Tibial nerve (tissue), 4 donors: ENCODE results near the gene COX4I2. TPM values are rescaled to one million over a fixed set of nuclear protein-coding genes. Genes with fewer than 3 reads are reported as not detected.
"Not testable (repeated sequence)": the region's sequence is repeated elsewhere in the genome, so short reads cannot be mapped to it uniquely, and the experiment has no call there.

ENCODE experiments used
- DNase-seq, 2 donors: peaks; one replicate each; pipeline ENCODE4 v3.0.0-alpha.2; 2019; ENCODE audit warnings: low spot score in 2 of 2
- H3K27ac ChIP-seq, 4 donors: fragments of 200-600 bp; sonication (generic) in 3 of 4; one replicate each; pipeline ENCODE4 v1.5.1; 2017 to 2019; ENCODE audit warnings: mild to moderate bottlenecking in 1 of 4
- H3K27me3 ChIP-seq, 2 donors: fragments of 200-600 bp; sonication (generic) in 1 of 2; one replicate each; pipeline versions ENCODE4 v1.5.1 to v1.6.0; 2017 to 2019
- H3K36me3 ChIP-seq, 3 donors: fragments of 200-600 bp; sonication (generic); one replicate each; pipeline ENCODE4 v1.5.1; 2018 to 2019
- H3K4me1 ChIP-seq, 4 donors: fragments of 200-600 bp; sonication (generic) in 3 of 4; one replicate each; pipeline ENCODE4 v1.5.1; 2017 to 2019
- H3K4me3 ChIP-seq, 4 donors: fragments of 200-600 bp; sonication (generic) in 3 of 4; one replicate each; pipeline ENCODE4 v1.5.1; 2017 to 2019; ENCODE audit warnings: mild to moderate bottlenecking in 1 of 4, moderate library complexity in 1 of 4
- H3K9me3 ChIP-seq, 4 donors: fragments of 200-600 bp; sonication (generic) in 3 of 4; one replicate each; pipeline ENCODE4 v1.5.1; 2017 to 2019
- EP300 ChIP-seq, 2 donors: sonication (generic); formaldehyde crosslinking; IDR thresholded peaks; one replicate each; pipeline ENCODE4 v1.6.1; 2017; ENCODE audit warnings: antibody characterized with exemption in 2 of 2, mild to moderate bottlenecking in 1 of 2
- POLR2A ChIP-seq, 2 donors: fragments of 450-650 bp; IDR thresholded peaks; one replicate each; pipeline ENCODE4 v1.6.1; 2017; ENCODE audit warnings: antibody characterized with exemption in 2 of 2, mild to moderate bottlenecking in 2 of 2, moderate library complexity in 2 of 2
- WGBS, 2 donors: methylation state at CpG; one replicate each; pipeline ENCODE4 v1.1.5; 2018; 5-methylcytosine and 5-hydroxymethylcytosine counted together
- total RNA-seq, 4 donors: library from RNA; depleted of rRNA; stranded (reverse); fragments of >200 nt; gene quantifications; one replicate each; pipeline ENCODE4 v1.1.0, GENCODE V29; 2016
- TF ChIP-seq, protein P1 (sequence below), 5 experiments: fragments of 200-600 bp in 3 of 5; fragments of 450-650 bp in 2 of 5; sonication (generic) in 3 of 5; IDR thresholded peaks; one replicate each; pipeline ENCODE4 v1.5.1; 2016 to 2019; ENCODE audit warnings: antibody characterized with exemption in 5 of 5, mild to moderate bottlenecking in 3 of 5, moderate library complexity in 2 of 5

Gene COX4I2
- total RNA-seq, 4 donors from 2014 or later: 1.6 to 8.2 (median 4.2) TPM; not detected in 1

DNA sequence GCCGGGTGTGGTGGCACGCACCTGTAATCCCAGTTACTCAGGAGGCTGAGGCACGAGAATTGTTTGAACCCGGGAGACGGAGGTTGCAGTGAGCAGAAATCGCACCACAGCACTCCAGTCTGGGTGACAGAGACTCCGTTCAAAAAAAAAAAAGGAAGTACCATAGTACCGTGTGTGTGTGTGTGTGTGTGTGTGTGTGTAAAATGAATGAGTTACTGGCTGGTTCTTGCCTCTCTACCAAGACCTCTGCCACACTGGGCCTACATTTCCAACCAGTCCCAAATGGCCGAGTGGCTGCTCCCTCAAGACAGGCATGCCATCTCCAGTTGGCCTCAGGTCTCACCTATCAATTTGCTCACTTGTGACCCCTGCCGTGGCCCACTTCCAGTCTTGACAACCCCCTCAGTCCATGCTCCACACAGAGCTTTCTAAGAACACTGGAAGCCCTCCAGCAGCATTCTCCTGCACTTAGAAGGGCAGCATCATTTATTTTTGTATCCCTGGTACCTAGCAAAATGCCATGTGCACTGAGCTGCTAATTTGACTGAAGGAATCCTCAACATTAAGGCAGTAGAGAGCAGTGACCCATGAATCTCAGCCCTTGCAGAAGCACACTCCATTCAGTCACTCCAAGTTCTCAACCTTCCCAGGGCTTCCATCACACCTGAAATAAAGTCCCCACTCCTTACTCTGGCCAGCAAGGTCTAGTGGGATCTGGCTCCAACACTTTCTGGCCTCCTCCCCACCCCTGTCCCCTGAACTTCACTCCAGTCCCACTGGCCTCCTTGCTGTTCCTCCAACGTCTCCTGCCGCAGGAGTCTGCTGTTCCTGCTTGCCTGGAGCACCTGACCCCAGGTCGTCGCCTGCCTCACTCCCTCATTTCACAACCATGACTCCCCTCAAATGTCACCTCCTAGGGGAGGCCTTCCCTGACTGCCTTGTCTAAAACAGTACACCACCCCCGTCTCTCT is 29.9 kb downstream of the COX4I2 start:
- TF ChIP-seq POLR2A (IDR thresholded peaks at IDR 0.05): no peak
- no peak for TF ChIP-seq EP300 (IDR thresholded peaks at IDR 0.05)
- TF ChIP-seq, protein P1, sequence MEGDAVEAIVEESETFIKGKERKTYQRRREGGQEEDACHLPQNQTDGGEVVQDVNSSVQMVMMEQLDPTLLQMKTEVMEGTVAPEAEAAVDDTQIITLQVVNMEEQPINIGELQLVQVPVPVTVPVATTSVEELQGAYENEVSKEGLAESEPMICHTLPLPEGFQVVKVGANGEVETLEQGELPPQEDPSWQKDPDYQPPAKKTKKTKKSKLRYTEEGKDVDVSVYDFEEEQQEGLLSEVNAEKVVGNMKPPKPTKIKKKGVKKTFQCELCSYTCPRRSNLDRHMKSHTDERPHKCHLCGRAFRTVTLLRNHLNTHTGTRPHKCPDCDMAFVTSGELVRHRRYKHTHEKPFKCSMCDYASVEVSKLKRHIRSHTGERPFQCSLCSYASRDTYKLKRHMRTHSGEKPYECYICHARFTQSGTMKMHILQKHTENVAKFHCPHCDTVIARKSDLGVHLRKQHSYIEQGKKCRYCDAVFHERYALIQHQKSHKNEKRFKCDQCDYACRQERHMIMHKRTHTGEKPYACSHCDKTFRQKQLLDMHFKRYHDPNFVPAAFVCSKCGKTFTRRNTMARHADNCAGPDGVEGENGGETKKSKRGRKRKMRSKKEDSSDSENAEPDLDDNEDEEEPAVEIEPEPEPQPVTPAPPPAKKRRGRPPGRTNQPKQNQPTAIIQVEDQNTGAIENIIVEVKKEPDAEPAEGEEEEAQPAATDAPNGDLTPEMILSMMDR (IDR thresholded peaks at IDR 0.05): no peak
- Histone ChIP-seq H3K9me3 (no peaks in the 10 kb centered on the region), H3K27ac (peak overlapping the region; percentile 89 to 99 (median 98)), H3K4me1 (peaks cover 12 to 96% (median 86%) of the 10 kb centered on the region in 4 donors), H3K36me3 (peaks cover 0 to 18% (median 5%) of the 10 kb centered on the region in 3 donors), H3K4me3 (no peak overlapping the region), H3K27me3 (no peaks in the 10 kb centered on the region)
- WGBS, 2 donors: 76 to 82% methylated on average over 15 of the region's 15 CpGs
- DNase-seq: no peak

DNA sequence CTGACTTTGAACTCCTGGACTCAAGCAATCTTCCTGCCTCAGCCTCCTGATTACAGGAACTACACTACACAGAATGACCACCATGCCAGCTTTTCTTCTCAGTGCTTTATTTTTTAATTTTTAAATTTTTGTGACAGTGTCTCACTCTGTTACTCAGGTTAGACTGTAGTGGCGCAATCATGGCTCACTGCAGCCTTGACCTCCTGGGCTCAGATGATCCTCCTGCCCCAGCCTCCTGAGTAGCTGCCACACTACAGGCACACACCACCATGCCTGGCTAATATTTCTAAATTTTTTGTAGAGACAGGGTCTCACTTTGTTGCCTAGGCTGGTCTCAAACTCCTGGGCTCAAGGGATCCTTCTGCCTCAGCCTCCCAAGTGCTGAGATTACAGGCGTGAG is 31.2 kb downstream of the COX4I2 start:
- WGBS, 2 donors: 94 to 98% methylated on average over 2 of the region's 2 CpGs
- not testable (repeated sequence) for H3K27me3 ChIP-seq, H3K4me3 ChIP-seq, DNase-seq, H3K9me3 ChIP-seq
- peaks cover 12 to 100% (median 90%) of the 10 kb centered on the region in 4 donors for H3K4me1 ChIP-seq
- H3K36me3 ChIP-seq: peaks cover 0 to 18% (median 5%) of the 10 kb centered on the region in 3 donors
- H3K27ac ChIP-seq: peak overlapping the region; percentile 89 to 99 (median 98)

DNA sequence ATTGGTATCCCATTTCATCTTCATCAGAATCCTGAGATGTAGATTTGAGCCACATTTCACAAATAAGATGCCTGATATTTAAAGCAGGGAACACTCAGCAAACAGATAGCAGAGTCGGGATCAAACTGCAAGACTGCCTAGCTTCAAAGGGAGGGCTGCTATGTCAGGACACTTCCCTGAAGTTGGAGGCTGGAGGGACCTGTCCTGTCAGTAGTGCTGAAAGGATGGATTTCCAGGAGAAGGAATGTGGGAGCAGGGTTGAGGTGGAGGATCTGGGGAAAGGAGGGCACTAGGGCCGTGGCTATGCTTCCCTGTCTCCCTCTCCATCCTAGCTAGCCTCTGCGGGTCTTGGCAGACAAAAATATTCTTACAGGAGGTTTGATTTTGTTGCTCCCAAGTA is 32.2 kb downstream of the COX4I2 start:
- 49 to 61% methylated on average over 3 of the region's 3 CpGs for WGBS, 2 donors
- no peak overlapping the region for H3K4me3 ChIP-seq
- peaks cover 13 to 100% (median 91%) of the 10 kb centered on the region in 4 donors for H3K4me1 ChIP-seq
- H3K9me3 ChIP-seq: no peaks in the 10 kb centered on the region
- H3K27me3 ChIP-seq: no peaks in the 10 kb centered on the region
- H3K27ac ChIP-seq: peak overlapping the region; percentile 89 to 99 (median 98)
- DNase-seq: no peak
- no peak for TF ChIP-seq POLR2A (IDR thresholded peaks at IDR 0.05)
- peaks cover 0 to 15% (median 5%) of the 10 kb centered on the region in 3 donors for H3K36me3 ChIP-seq

DNA sequence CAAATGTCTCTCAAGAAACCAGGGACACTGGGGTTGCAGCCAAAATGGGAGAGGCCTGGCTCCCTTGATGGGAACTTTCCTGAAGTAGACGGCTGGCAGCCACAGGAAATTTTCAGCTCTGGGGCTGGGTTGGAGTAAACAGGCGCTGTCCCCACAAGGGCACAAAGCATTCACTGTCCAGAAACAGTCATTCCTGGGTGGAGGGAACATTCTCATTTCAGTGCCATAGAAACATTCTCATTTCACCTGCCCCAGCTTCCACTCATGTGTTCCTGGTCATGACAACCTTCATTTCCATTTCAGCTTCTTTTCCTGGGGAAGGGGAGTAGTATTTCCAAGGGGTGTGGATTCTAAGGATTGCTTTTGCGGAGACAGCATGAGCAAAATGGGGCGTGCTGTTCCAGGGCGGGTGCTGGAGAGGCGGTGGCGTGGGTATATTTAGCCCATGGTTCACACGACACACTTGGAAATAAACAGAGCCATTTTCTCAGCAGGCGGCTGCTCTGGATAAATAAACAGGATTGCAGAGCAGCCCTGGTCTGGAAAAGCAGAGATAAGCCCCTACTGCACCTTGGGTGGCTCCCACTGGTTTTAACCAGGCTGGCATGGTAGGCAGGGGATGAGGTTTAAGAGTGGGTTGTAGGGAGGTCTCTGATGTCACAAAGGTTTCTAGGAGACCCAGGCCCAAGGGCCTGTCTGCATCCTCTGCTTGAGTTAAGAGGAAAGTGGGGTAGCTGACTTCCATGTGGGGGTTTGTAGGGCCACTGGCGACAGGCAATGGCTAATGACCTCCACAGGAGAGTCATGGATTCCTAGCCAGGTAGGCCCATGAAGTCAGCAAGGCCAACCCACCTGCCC is 32.9 kb downstream of the COX4I2 start:
- Histone ChIP-seq H3K27ac (peak overlapping the region; percentile 89 to 99 (median 98)), H3K9me3 (no peaks in the 10 kb centered on the region), H3K4me3 (no peak overlapping the region), H3K4me1 (peaks cover 18 to 100% (median 91%) of the 10 kb centered on the region in 4 donors), H3K36me3 (peaks cover 0 to 8% (median 0%) of the 10 kb centered on the region in 3 donors), H3K27me3 (no peaks in the 10 kb centered on the region)
- peak; percentile 91 for TF ChIP-seq EP300 (IDR thresholded peaks at IDR 0.05)
- TF ChIP-seq POLR2A (IDR thresholded peaks at IDR 0.05): peak in 1 of 2 donors; percentile 41
- TF ChIP-seq, protein P1 (IDR thresholded peaks at IDR 0.05): no peak
- WGBS, 2 donors: 24 to 32% methylated on average over 10 of the region's 10 CpGs
- peak; percentile 44 to 62 for DNase-seq

DNA sequence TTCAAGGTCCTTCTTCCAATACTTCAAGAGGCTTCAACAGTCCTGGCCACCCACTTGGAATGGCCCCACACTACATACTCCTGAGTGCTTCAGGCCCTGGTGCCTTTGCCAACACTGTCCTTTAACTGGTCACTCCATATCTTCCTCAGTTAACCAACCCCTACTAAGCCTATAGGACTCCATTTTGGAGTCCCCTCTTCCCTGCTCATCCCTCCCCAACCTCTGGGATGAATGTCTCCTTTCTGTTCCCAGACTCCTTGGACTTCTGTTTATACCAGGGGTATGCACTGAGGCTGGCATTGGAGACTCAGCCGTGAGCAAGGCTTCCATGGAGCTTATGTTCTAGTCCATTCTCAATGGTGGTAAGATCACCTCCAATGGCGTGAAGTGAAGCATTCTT is 33.6 kb downstream of the COX4I2 start:
- WGBS, 2 donors: 90 to 100% methylated on average over 2 of the region's 2 CpGs
- TF ChIP-seq EP300 (IDR thresholded peaks at IDR 0.05): no peak
- TF ChIP-seq POLR2A (IDR thresholded peaks at IDR 0.05): no peak
- TF ChIP-seq, protein P1 (IDR thresholded peaks at IDR 0.05): no peak
- no peaks in the 10 kb centered on the region for H3K27me3 ChIP-seq
- H3K36me3 ChIP-seq: peaks cover 0 to under 1% (median 0%) of the 10 kb centered on the region in 3 donors
- no peak for DNase-seq
- H3K4me1 ChIP-seq: peaks cover 18 to 100% (median 92%) of the 10 kb centered on the region in 4 donors
- H3K4me3 ChIP-seq: no peak overlapping the region
- peak overlapping the region; percentile 89 to 99 (median 98) for H3K27ac ChIP-seq
- no peaks in the 10 kb centered on the region for H3K9me3 ChIP-seq
